ENCODE measurements around the gene LYRM9.
"Not testable (repeated sequence)": the region's sequence is repeated elsewhere in the genome, so short reads cannot be mapped to it uniquely, and the experiment has no call there.

Gene LYRM9

GRCh38 chr17:27905447-27906225, 12.5 kb upstream of the LYRM9 start:
- DNase-seq: no peak

- no peak for DNase-seq
Measured at GRCh38 chr17:27904534-27905446, 11.6 kb upstream of the LYRM9 start.

GRCh38 chr17:27904114-27904513, 10.9 kb upstream of the LYRM9 start:
- DNase-seq: no peak

- no peak for DNase-seq
Measured at GRCh38 chr17:27899525-27899924, 6.4 kb upstream of the LYRM9 start.

- no peak for DNase-seq
Measured at GRCh38 chr17:27898096-27898495, 4.9 kb upstream of the LYRM9 start.

- DNase-seq: no peak
Measured at GRCh38 chr17:27896701-27897100, 3.5 kb upstream of the LYRM9 start.

GRCh38 chr17:27895940-27896535, 2.9 kb upstream of the LYRM9 start:
- DNase-seq: no peak

- no peak for DNase-seq
Measured at GRCh38 chr17:27895123-27895895, 2.1 kb upstream of the LYRM9 start.

- DNase-seq: peak; percentile 10 to 30
Measured at GRCh38 chr17:27893841-27894503, 807 bp upstream of the LYRM9 start.

GRCh38 chr17:27892542-27892865, 661 bp downstream of the LYRM9 start:
- DNase-seq: peak in 1 of 2 experiments; percentile 27

- DNase-seq: no peak
Measured at GRCh38 chr17:27891841-27892240, 1.3 kb downstream of the LYRM9 start.

- no peak for DNase-seq
Measured at GRCh38 chr17:27889711-27890251, 3.4 kb downstream of the LYRM9 start.

GRCh38 chr17:27888945-27889344, 4.2 kb downstream of the LYRM9 start:
- no peak for DNase-seq

GRCh38 chr17:27888067-27888466, 5.1 kb downstream of the LYRM9 start:
- peak; percentile 4 to 25 for DNase-seq

- DNase-seq: not testable (repeated sequence)
Measured at GRCh38 chr17:27886348-27886906, 6.7 kb downstream of the LYRM9 start.

- DNase-seq: no peak
Measured at GRCh38 chr17:27882162-27882840, 10.9 kb downstream of the LYRM9 start.

- peak; percentile 62 to 63 for DNase-seq
Measured at GRCh38 chr17:27879987-27880608, 13.1 kb downstream of the LYRM9 start.

GRCh38 chr17:27878776-27879562, 14.2 kb downstream of the LYRM9 start:
- DNase-seq: no peak

GRCh38 chr17:27873746-27874145, 19.4 kb downstream of the LYRM9 start:
- no peak for DNase-seq

- DNase-seq: no peak
Measured at GRCh38 chr17:27873211-27873610, 20.0 kb downstream of the LYRM9 start.
